HG03378 (cell line): ENCODE measurements around the gene CFAP20DC.
"Not testable (repeated sequence)": the region's sequence is repeated elsewhere in the genome, so short reads cannot be mapped to it uniquely, and the experiment has no call there.

ENCODE experiments used
- ATAC-seq: cut with Tn5 transposase; IDR thresholded peaks from one replicate; pipeline ENCODE4 v1.9.1; 2021; ENCODE audit warnings: mild to moderate bottlenecking, moderate library complexity; ENCODE audit not compliant: unreplicated experiment

Gene CFAP20DC

GRCh38 chr3:58751235-58751634, 298.6 kb downstream of the CFAP20DC start:
- no peak for ATAC-seq

- no peak for ATAC-seq
Measured at GRCh38 chr3:58749948-58750347, 299.9 kb downstream of the CFAP20DC start.

GRCh38 chr3:58748024-58748423, 301.8 kb downstream of the CFAP20DC start:
- ATAC-seq = no peak

GRCh38 chr3:58746758-58747157, 303.1 kb downstream of the CFAP20DC start:
- no peak for ATAC-seq

GRCh38 chr3:58743296-58743695, 306.5 kb downstream of the CFAP20DC start:
- ATAC-seq = no peak

- ATAC-seq = no peak
Measured at GRCh38 chr3:58742239-58742638, 307.6 kb downstream of the CFAP20DC start.

- no peak for ATAC-seq
Measured at GRCh38 chr3:58737644-58738043, 312.2 kb downstream of the CFAP20DC start.

- no peak for ATAC-seq
Measured at GRCh38 chr3:58731673-58732072, 318.2 kb downstream of the CFAP20DC start.

- no peak for ATAC-seq
Measured at GRCh38 chr3:58728723-58729122, 321.1 kb downstream of the CFAP20DC start.

GRCh38 chr3:58725326-58725853, 324.4 kb downstream of the CFAP20DC start:
- no peak for ATAC-seq

GRCh38 chr3:58724336-58724735, 325.5 kb downstream of the CFAP20DC start:
- ATAC-seq = no peak

GRCh38 chr3:58723173-58723572, 326.7 kb downstream of the CFAP20DC start:
- ATAC-seq = no peak

GRCh38 chr3:58722561-58722960, 327.3 kb downstream of the CFAP20DC start:
- no peak for ATAC-seq

GRCh38 chr3:58720526-58720925, 329.3 kb downstream of the CFAP20DC start:
- no peak for ATAC-seq

GRCh38 chr3:58719684-58720083, 330.1 kb downstream of the CFAP20DC start:
- no peak for ATAC-seq

- ATAC-seq = no peak
Measured at GRCh38 chr3:58713715-58714401, 336.0 kb downstream of the CFAP20DC start.

- ATAC-seq = no peak
Measured at GRCh38 chr3:58711871-58712270, 338.0 kb downstream of the CFAP20DC start.

- not testable (repeated sequence) for ATAC-seq
Measured at GRCh38 chr3:58708983-58709382, 340.8 kb downstream of the CFAP20DC start.

- no peak for ATAC-seq
Measured at GRCh38 chr3:58708116-58708791, 341.6 kb downstream of the CFAP20DC start.

GRCh38 chr3:58707390-58707930, 342.4 kb downstream of the CFAP20DC start:
- ATAC-seq = no peak

GRCh38 chr3:58706395-58707167, 343.2 kb downstream of the CFAP20DC start:
- ATAC-seq = no peak
